Cardiac muscle cell (in vitro differentiated cells and primary cell): Measurements from ENCODE around the gene NDFIP2. TPM values are rescaled to one million over a fixed set of nuclear protein-coding genes. Genes with fewer than 3 reads are reported as not detected.

Source experiments
- DNase-seq, 2 donors: peaks; one replicate each; pipeline versions ENCODE4 v3.0.0 to v3.0.0-alpha.2; 2010 to 2017; ENCODE audit warnings: low read depth in 1 of 2, low spot score in 1 of 2
- H3K27ac ChIP-seq: fragments of 200-600 bp; sonication (generic); 2 replicates; pipeline ENCODE4 v1.5.1; 2016
- H3K27me3 ChIP-seq: fragments of 200-600 bp; sonication (generic); 2 replicates; pipeline ENCODE4 v1.6.0; 2016; ENCODE audit warnings: control low read depth
- H3K36me3 ChIP-seq: fragments of 200-600 bp; sonication (generic); 2 replicates; pipeline ENCODE4 v1.5.1; 2016; ENCODE audit warnings: control low read depth
- H3K4me1 ChIP-seq: fragments of 200-600 bp; sonication (generic); 2 replicates; pipeline ENCODE4 v1.8.1; 2017; ENCODE audit warnings: low read depth, mild to moderate bottlenecking, mixed run types
- H3K4me3 ChIP-seq: fragments of 200-600 bp; sonication (generic); 2 replicates; pipeline ENCODE4 v1.5.1; 2016; ENCODE audit warnings: mild to moderate bottlenecking
- H3K9me3 ChIP-seq: fragments of 200-600 bp; sonication (generic); 2 replicates; pipeline ENCODE4 v1.5.1; 2017; ENCODE audit warnings: low read depth, mild to moderate bottlenecking, control low read depth
- CTCF ChIP-seq: IDR thresholded peaks from 2 replicates; pipeline ENCODE4 v1.5.1; 2012; ENCODE audit warnings: low read depth, mild to moderate bottlenecking, low read length
- polyA plus RNA-seq: library from polyadenylated mRNA; unstranded; fragments of >200 nt; fragmentation: Nextera tagmentation; extraction: Ambion mirVana; gene quantifications from 2 replicates; pipeline ENCODE4 v1.2.1, GENCODE V29; 2016
- total RNA-seq: library from RNA; depleted of rRNA; stranded (reverse); fragments of >200 nt; gene quantifications from 2 replicates; pipeline ENCODE4 v1.2.3, GENCODE V29; 2016

The NDFIP2 gene
- 24.2 and 26.8 TPM in 2 replicates for total RNA-seq
- polyA plus RNA-seq: 37.3 and 43.5 TPM in 2 replicates

GRCh38 chr13:79480954-79481684, at the start of gene NDFIP2:
Gene NDFIP2 (plus strand): TSS chr13:79481155. CDS start chr13:79481204, 49 bp downstream.
- Histone ChIP-seq H3K36me3 (no peaks in the 10 kb centered on the region), H3K4me1 (peaks cover 22% of the 10 kb centered on the region), H3K4me3 (peak within 1 kb of the TSS; percentile 85), H3K27me3 (no peaks in the 10 kb centered on the region), H3K27ac (peak within 1 kb of the TSS; percentile 76), H3K9me3 (no peaks in the 10 kb centered on the region)
- TF ChIP-seq CTCF: no peak
- peak; percentile 92 to 93 for DNase-seq

GRCh38 chr13:79432086-79432485, 48.9 kb upstream of the NDFIP2 start:
- H3K27ac ChIP-seq: no peak overlapping the region
- no peak for TF ChIP-seq CTCF
- no peaks in the 10 kb centered on the region for H3K27me3 ChIP-seq
- H3K36me3 ChIP-seq: no peaks in the 10 kb centered on the region
- no peak overlapping the region for H3K4me3 ChIP-seq
- H3K9me3 ChIP-seq: no peaks in the 10 kb centered on the region
- no peak for DNase-seq
- no peaks in the 10 kb centered on the region for H3K4me1 ChIP-seq

- no peaks in the 10 kb centered on the region for H3K9me3 ChIP-seq
- TF ChIP-seq CTCF: no peak
- no peaks in the 10 kb centered on the region for H3K4me1 ChIP-seq
These were observed 48.0 kb upstream of the NDFIP2 start for GRCh38 chr13:79432992-79433391.

GRCh38 chr13:79434556-79434955, 46.4 kb upstream of the NDFIP2 start:
- no peaks in the 10 kb centered on the region for H3K9me3 ChIP-seq
- peak in 1 of 2 donors; percentile 56 for DNase-seq
- no peak for TF ChIP-seq CTCF
- H3K36me3 ChIP-seq: no peaks in the 10 kb centered on the region
- H3K4me3 ChIP-seq: no peak overlapping the region
- no peaks in the 10 kb centered on the region for H3K4me1 ChIP-seq
- H3K27me3 ChIP-seq: no peaks in the 10 kb centered on the region
- H3K27ac ChIP-seq: no peak overlapping the region

More at GRCh38 chr13:79432992-79433391, 48.0 kb upstream of the NDFIP2 start:
- Histone ChIP-seq H3K4me3 (no peak overlapping the region), H3K36me3 (no peaks in the 10 kb centered on the region), H3K27ac (no peak overlapping the region), H3K27me3 (no peaks in the 10 kb centered on the region)
- no peak for DNase-seq

- Histone ChIP-seq H3K4me1 (no peaks in the 10 kb centered on the region), H3K27ac (no peak overlapping the region), H3K36me3 (no peaks in the 10 kb centered on the region), H3K9me3 (no peaks in the 10 kb centered on the region), H3K4me3 (no peak overlapping the region), H3K27me3 (no peaks in the 10 kb centered on the region)
- peak in 1 of 2 donors; percentile 49 for DNase-seq
- no peak for TF ChIP-seq CTCF
These were observed 45.4 kb upstream of the NDFIP2 start for GRCh38 chr13:79435561-79435990.
